Keratinocyte (primary cell): ENCODE results near the gene GDF2.

Experiments
- EZH2 ChIP-seq: IDR thresholded peaks from one replicate; pipeline ENCODE4 v1.6.1; 2012; ENCODE audit warnings: inconsistent platforms, mild to moderate bottlenecking, low read length, moderate library complexity
- TF ChIP-seq, protein P1 (sequence below), 3 experiments: IDR thresholded peaks in 1 of 3; conservative IDR thresholded peaks in 1 of 3; optimal IDR thresholded peaks in 1 of 3; 2 replicates in 2 of 3; 3 replicates in 1 of 3; pipeline versions ENCODE3 to v1.5.1; 2011; ENCODE audit warnings: low read length in 3 of 3, mild to moderate bottlenecking in 3 of 3, moderate library complexity in 2 of 3, control low read depth in 1 of 3, inconsistent platforms in 1 of 3; ENCODE audit not compliant: insufficient read depth in 2 of 3; ENCODE audit errors: extremely low read depth in 1 of 3

DNA sequence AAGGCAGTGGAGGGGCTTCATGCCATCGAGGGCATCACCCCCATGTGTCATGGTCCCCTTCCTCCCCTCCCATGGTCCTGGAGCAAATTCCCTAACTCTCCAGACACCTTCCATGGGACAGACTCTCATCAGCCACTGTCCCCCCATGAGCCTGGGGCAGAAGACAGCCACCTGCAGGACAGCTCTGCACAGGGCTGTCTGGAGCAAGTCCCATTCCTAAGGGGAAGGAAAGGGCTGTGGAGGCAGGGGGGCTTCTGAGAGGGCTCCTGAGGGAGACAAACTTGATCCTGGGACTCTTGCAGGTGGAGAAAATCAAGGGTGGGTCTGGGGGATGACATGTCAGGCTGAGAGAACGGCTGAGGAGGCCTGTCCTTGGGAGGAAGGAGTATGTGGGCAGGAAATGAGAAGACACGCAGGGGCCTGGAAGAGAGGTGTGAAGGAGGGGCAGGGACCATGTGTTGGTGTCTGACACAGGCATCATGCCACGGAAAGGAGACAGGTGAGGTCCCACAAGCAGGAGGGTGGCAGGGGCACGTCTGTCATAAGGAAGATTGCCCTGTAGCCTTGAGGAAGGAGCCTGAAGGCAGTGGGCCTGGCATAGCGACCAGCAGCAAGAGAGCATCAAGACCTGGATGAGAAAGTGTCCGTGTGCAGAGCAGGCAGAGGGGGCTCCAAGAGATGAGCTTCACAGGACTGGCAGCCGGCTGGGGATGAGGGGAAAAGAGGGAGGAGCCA is 36.7 kb upstream of the GDF2 start:
- no peak for TF ChIP-seq EZH2
- TF ChIP-seq, protein P1, sequence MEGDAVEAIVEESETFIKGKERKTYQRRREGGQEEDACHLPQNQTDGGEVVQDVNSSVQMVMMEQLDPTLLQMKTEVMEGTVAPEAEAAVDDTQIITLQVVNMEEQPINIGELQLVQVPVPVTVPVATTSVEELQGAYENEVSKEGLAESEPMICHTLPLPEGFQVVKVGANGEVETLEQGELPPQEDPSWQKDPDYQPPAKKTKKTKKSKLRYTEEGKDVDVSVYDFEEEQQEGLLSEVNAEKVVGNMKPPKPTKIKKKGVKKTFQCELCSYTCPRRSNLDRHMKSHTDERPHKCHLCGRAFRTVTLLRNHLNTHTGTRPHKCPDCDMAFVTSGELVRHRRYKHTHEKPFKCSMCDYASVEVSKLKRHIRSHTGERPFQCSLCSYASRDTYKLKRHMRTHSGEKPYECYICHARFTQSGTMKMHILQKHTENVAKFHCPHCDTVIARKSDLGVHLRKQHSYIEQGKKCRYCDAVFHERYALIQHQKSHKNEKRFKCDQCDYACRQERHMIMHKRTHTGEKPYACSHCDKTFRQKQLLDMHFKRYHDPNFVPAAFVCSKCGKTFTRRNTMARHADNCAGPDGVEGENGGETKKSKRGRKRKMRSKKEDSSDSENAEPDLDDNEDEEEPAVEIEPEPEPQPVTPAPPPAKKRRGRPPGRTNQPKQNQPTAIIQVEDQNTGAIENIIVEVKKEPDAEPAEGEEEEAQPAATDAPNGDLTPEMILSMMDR (optimal IDR thresholded peaks at IDR 0.05 in 1 of 3, IDR thresholded peaks at IDR 0.05 in 1 of 3, conservative IDR thresholded peaks at IDR 0.05 in 1 of 3; ENCODE audit: extremely low read depth in 1 of 3, insufficient read depth in 2 of 3, low read length in 3 of 3), result no peak
